Measurements from ENCODE around the gene OR13C9. TPM values are rescaled to one million over a fixed set of nuclear protein-coding genes. Genes with fewer than 3 reads are reported as not detected.
A peak's percentile ranks its signal among the peaks of the same experiment; 100 is the strongest.
"Not testable (repeated sequence)": the region's sequence is repeated elsewhere in the genome, so short reads cannot be mapped to it uniquely, and the experiment has no call there.

The OR13C9 gene
- total RNA-seq, 6 donors from 2014 or later: not detected

- no peaks in the 10 kb centered on the region for H3K36me3 ChIP-seq
- ATAC-seq (ENCODE audit: low FRiP score in 2 of 2) (no peak), DNase-seq (no peak)
- no peaks in the 10 kb centered on the region for H3K27me3 ChIP-seq
- H3K4me1 ChIP-seq: no peaks in the 10 kb centered on the region
- no peak overlapping the region for H3K27ac ChIP-seq
- no peak overlapping the region for H3K4me3 ChIP-seq
- no peaks in the 10 kb centered on the region for H3K9me3 ChIP-seq
- WGBS, 2 donors: 63 to 77% methylated on average over 3 of the region's 3 CpGs
- TF ChIP-seq CTCF (IDR thresholded peaks at IDR 0.05) (no peak), POLR2AphosphoS5 (IDR thresholded peaks at IDR 0.05) (no peak), EP300 (IDR thresholded peaks at IDR 0.05) (no peak), POLR2A (IDR thresholded peaks at IDR 0.05) (no peak)
Observed at GRCh38 chr9:104604801-104605200, 13.2 kb downstream of the OR13C9 start.

GRCh38 chr9:104599313-104599712 lies 18.7 kb downstream of the OR13C9 start, which contains the start of gene OR13C5:
Gene OR13C5, minus strand, starts transcription at chr9:104599413. Its CDS starts 0 bp downstream, at chr9:104599413.
- not testable (repeated sequence) for H3K27ac ChIP-seq; H3K27me3 ChIP-seq; H3K4me3 ChIP-seq; ATAC-seq (ENCODE audit: low FRiP score in 2 of 2); H3K9me3 ChIP-seq; H3K36me3 ChIP-seq; DNase-seq; H3K4me1 ChIP-seq

- not testable (repeated sequence) for H3K9me3 ChIP-seq; ATAC-seq (ENCODE audit: low FRiP score in 2 of 2); H3K27ac ChIP-seq; H3K4me1 ChIP-seq; H3K36me3 ChIP-seq; H3K27me3 ChIP-seq; DNase-seq; H3K4me3 ChIP-seq
- WGBS, 2 donors: 35 to 65% methylated on average over 1 of the region's 3 CpGs
Observed at GRCh38 chr9:104598749-104599148, 19.3 kb downstream of the OR13C9 start.

GRCh38 chr9:104589626-104590025 lies 28.4 kb downstream of the OR13C9 start:
- Histone ChIP-seq H3K27ac (no peak overlapping the region), H3K27me3 (no peaks in the 10 kb centered on the region), H3K4me3 (no peak overlapping the region), H3K4me1 (no peaks in the 10 kb centered on the region), H3K36me3 (no peaks in the 10 kb centered on the region), H3K9me3 (no peaks in the 10 kb centered on the region)
- WGBS, 2 donors: 0 to 96% methylated on average over 1 of the region's 1 CpG
- no peak for ATAC-seq (ENCODE audit: low FRiP score in 2 of 2)
- TF ChIP-seq EP300 (IDR thresholded peaks at IDR 0.05) (no peak), POLR2AphosphoS5 (IDR thresholded peaks at IDR 0.05) (no peak), CTCF (IDR thresholded peaks at IDR 0.05) (no peak)
- DNase-seq: no peak

GRCh38 chr9:104586496-104587180 lies 31.4 kb downstream of the OR13C9 start:
- no peak overlapping the region for H3K4me3 ChIP-seq
- DNase-seq (no peak), ATAC-seq (ENCODE audit: low FRiP score in 2 of 2) (peak in 1 of 2 donors; percentile 73)
- H3K4me1 ChIP-seq: no peaks in the 10 kb centered on the region
- H3K36me3 ChIP-seq: no peaks in the 10 kb centered on the region
- 0 to 73% methylated on average over 1 of the region's 1 CpG for WGBS, 2 donors
- TF ChIP-seq POLR2A (IDR thresholded peaks at IDR 0.05) (no peak), EP300 (IDR thresholded peaks at IDR 0.05) (no peak), CTCF (IDR thresholded peaks at IDR 0.05) (no peak), POLR2AphosphoS5 (IDR thresholded peaks at IDR 0.05) (no peak)
- no peak overlapping the region for H3K27ac ChIP-seq
- H3K9me3 ChIP-seq: no peaks in the 10 kb centered on the region
- H3K27me3 ChIP-seq: no peaks in the 10 kb centered on the region

- 91 to 96% methylated on average over 1 of the region's 1 CpG for WGBS, 2 donors
- no peak for TF ChIP-seq POLR2AphosphoS5 (IDR thresholded peaks at IDR 0.05)
- TF ChIP-seq CTCF (IDR thresholded peaks at IDR 0.05): no peak
- Histone ChIP-seq H3K9me3 (no peaks in the 10 kb centered on the region), H3K4me3 (no peak overlapping the region), H3K27ac (no peak overlapping the region), H3K36me3 (no peaks in the 10 kb centered on the region), H3K27me3 (no peaks in the 10 kb centered on the region), H3K4me1 (no peaks in the 10 kb centered on the region)
- ATAC-seq (ENCODE audit: low FRiP score in 2 of 2): no peak
- no peak for DNase-seq
Observed at GRCh38 chr9:104580562-104580961, 37.4 kb downstream of the OR13C9 start.

Measured in upper lobe of left lung (tissue), 6 donors.